Amygdala (tissue), 56 donors: Measurements from ENCODE around the gene GRM8.

ENCODE experiments used
- DNase-seq, 56 donors: peaks; one replicate each; lab custom pipeline; 2025; lab: John Stamatoyannopoulos, UW

GRM8 gene

GRCh38 chr7:127233630-127234029 is 19.1 kb downstream of the GRM8 start:
- no peak for DNase-seq

- DNase-seq: no peak
Observed at GRCh38 chr7:127231415-127231814, 21.3 kb downstream of the GRM8 start.

- no peak for DNase-seq
Observed at GRCh38 chr7:127230192-127230925, 22.4 kb downstream of the GRM8 start.

GRCh38 chr7:127226685-127227374 is 25.9 kb downstream of the GRM8 start:
- peak in 1 of 56 donors; percentile 0 for DNase-seq

GRCh38 chr7:127221731-127222130 is 31.0 kb downstream of the GRM8 start:
- no peak for DNase-seq

- DNase-seq: no peak
Observed at GRCh38 chr7:127214956-127215718, 37.6 kb downstream of the GRM8 start.

- DNase-seq: no peak
Observed at GRCh38 chr7:127209886-127210285, 42.9 kb downstream of the GRM8 start.

GRCh38 chr7:127208860-127209259 is 43.9 kb downstream of the GRM8 start:
- DNase-seq: no peak

GRCh38 chr7:127208351-127208750 is 44.4 kb downstream of the GRM8 start:
- DNase-seq: no peak

GRCh38 chr7:127207806-127208205 is 44.9 kb downstream of the GRM8 start:
- no peak for DNase-seq

GRCh38 chr7:127207230-127207629 is 45.5 kb downstream of the GRM8 start:
- DNase-seq: no peak

- DNase-seq: no peak
Observed at GRCh38 chr7:127194571-127194970, 58.2 kb downstream of the GRM8 start.

GRCh38 chr7:127189886-127190285 is 62.9 kb downstream of the GRM8 start:
- peak in 22 of 56 donors; percentile 0 to 44 (median 15) for DNase-seq

- peak in 5 of 56 donors; percentile 1 to 10 (median 6) for DNase-seq
Observed at GRCh38 chr7:127189074-127189473, 63.7 kb downstream of the GRM8 start.

GRCh38 chr7:127187740-127188139 is 65.0 kb downstream of the GRM8 start:
- no peak for DNase-seq

GRCh38 chr7:127186686-127187085 is 66.1 kb downstream of the GRM8 start:
- no peak for DNase-seq

GRCh38 chr7:127177156-127177555 is 75.6 kb downstream of the GRM8 start:
- no peak for DNase-seq

- no peak for DNase-seq
Observed at GRCh38 chr7:127162366-127162765, 90.4 kb downstream of the GRM8 start.

GRCh38 chr7:127158659-127159058 is 94.1 kb downstream of the GRM8 start:
- DNase-seq: no peak

GRCh38 chr7:127154958-127155357 is 97.8 kb downstream of the GRM8 start:
- no peak for DNase-seq

- no peak for DNase-seq
Observed at GRCh38 chr7:127154101-127154500, 98.6 kb downstream of the GRM8 start.
